ENCODE data around the gene PRKCH.
A peak's percentile ranks its signal among the peaks of the same experiment; 100 is the strongest.

Gene PRKCH

DNA sequence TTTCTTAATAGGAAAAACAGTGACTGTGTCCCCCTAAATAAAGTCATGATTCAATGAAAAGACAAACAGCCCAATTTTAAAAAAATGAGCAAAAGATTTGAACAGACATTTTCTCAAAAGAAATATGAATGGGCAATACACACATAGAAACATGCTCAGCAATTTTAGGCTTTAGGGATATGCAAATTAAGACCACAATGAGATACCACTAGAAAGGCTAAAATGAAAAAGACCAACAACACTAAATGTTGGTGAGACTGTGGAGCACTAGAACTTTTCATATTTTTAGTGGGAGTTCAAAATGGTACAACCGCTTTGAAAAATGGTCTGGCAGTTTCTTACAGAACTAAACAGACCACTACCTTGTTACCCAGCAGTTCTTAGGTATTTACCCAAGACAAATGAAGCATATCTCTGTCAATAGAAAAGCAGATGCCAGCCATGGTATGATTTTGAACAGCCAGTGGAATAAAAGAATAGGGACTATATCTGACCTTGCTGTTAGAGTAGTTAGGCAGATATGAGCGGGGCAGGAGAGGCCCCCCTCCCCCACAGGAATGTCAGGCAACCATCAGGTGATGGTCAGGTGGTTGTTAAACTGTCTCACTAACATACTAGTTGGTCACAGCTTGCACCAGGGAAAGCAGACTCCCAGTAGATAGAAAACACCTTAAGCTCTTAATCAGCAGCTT, 108.8 kb downstream of the PRKCH start:
- no peak for DNase-seq

- no peak for DNase-seq
Measured at GRCh38 chr14:61433169-61433568, 111.8 kb downstream of the PRKCH start.

DNA sequence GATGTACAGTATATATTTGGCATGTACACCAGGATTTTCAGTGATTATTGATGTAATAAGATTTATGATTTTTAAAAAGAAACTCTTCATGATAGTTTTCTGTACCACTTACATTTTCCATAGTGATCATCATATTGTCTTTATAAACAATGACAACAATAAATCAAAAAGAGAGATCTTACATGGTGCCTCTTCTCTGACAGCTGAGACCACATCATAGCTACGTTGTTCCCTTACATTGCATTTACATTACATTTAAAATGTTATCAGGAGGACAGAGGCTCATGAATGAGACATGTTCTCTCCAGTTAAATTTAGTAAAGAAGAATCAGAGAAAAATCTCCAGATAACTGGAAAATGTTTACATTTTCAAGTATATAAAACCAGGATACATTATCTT, 112.4 kb downstream of the PRKCH start:
- no peak for DNase-seq

- DNase-seq: no peak
Measured at GRCh38 chr14:61434311-61434710, 112.9 kb downstream of the PRKCH start.

- no peak for DNase-seq
Measured at GRCh38 chr14:61435563-61436337, 114.4 kb downstream of the PRKCH start.

GRCh38 chr14:61437381-61437780, 116.0 kb downstream of the PRKCH start:
- no peak for DNase-seq

- DNase-seq: no peak
Measured at GRCh38 chr14:61438036-61438435, 116.7 kb downstream of the PRKCH start.

DNA sequence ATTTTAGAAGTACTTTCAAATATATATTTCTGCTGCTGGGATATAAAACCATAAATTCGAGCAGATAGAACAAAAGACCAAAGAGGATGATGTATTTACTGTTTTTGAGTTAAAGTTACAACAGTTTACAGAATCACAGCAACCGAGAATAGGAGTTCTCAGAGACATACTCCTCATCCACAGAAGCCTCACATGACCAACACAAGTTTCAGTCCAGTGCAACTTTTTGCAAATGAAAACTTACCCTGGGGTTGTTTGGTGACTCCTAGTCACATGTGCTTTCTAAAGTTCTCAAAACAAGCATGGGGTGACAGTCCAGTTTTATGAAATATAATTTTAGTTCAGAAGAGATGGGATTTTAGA, 117.1 kb downstream of the PRKCH start:
- no peak for DNase-seq

- DNase-seq: no peak
Measured at GRCh38 chr14:61438860-61439765, 117.7 kb downstream of the PRKCH start.

- no peak for DNase-seq
Measured at GRCh38 chr14:61439779-61440418, 118.5 kb downstream of the PRKCH start.

DNA sequence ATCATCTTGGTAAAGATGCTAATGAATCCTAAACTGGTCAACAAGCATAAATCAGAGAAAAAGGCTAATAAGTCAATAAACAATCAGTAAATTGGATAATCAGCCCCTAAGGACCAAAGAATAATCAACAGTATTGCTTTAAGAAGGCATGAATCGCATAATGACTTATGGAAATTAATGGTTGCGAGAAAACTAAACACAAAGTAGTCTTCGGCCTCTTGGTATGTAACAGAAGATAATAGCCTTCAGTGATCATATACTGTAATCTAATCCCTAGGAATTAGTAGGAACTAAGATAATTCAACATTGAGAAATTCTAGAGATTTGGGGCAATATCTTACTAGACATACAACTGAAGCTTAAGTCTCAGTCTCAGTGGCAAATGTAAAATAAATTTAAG, 122.1 kb downstream of the PRKCH start:
- no peak for DNase-seq

DNA sequence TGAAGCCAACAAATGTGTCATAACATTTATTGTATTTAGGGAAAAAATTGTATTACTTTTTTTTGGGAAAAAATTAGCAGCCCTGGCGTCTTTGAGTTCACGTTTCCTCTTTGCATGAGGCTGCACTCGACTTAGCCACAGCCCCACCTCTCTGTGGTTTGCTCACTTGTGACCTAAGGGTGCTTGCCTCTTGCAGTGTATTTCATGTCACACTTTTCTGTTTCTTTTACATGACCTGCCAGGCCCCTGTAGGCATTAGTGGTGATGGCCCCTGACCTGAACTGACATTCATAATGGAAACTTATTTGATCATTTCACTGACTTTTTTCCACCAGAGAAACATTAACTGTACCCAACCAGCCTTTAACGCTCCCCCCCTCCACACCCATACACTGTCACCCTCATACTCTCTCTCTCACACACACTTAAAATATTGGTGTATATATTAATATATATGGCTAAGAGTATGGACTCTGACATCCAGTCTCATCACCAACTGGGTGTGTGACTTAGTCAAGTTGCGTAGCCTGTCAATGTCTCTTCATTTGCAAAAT, 122.9 kb downstream of the PRKCH start:
- DNase-seq: no peak

GRCh38 chr14:61451491-61451890, 130.1 kb downstream of the PRKCH start:
- DNase-seq: no peak

- no peak for DNase-seq
Measured at GRCh38 chr14:61451891-61452400, 130.6 kb downstream of the PRKCH start.

DNA sequence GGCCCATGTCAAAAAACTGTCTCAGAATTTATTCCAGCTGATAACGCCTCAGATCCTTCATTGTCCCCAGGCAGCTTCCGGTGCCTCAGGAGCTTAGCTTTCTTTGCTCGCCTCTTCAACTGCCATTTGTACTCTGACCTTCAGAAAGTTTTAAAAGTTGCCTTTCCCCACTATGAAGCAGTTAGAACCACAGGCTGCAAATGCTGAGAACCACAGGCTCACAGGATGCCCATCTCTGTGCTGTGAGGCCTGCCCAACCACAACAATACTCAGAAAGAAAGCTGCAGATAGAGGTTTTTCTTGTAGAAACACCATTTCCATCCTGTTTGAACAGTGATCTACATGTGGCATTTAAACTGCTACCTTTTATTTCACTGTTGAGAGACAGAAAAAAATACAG, 131.1 kb downstream of the PRKCH start:
- DNase-seq: no peak

DNA sequence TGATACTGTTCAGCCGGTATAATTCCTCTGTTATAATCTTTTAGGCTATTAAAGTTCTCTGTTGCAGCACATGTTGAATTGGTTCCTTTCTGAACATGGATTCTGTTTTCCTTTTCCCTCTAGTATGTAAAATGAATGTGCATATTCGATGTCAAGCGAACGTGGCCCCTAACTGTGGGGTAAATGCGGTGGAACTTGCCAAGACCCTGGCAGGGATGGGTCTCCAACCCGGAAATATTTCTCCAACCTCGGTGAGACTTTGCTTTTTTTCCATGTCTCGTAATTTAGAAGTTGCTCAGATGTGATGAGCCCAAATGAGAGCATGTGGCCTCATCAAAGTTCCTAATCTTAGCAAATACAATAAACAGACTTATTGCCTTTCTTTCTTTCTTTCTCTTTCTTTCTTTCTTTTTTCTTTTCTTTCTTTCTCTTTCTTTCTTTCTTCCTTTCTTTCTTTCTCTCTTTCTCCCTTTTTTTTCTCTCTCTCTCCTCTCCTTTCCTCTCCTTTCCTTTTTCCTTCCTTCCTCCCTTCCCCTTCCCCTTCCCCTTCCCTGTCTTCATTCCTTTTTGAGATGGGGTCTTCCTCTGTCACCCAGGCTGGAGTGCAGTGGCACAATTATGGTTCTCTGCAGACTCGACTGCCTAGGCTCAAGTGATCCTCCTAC, 131.9 kb downstream of the PRKCH start:
- no peak for DNase-seq

DNA sequence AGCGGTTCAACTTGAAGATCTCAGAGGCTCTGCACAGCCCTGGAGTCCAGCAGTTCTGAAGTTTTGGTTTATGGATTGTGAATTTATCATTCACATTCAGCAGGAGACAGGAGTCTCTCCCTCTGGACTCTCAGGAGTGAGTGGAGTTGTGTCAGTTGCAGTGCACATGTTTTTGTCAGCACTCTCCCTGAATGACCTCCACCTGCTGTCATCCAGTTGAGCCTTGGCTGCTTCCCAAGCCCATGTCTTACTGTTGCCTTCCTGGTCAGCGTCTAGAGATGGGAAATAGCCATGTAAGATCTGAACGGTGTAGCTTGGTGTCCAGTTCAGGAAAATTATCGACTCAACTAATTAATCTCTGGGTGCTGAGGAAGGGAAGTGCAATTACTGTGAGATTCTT, 133.2 kb downstream of the PRKCH start:
- DNase-seq: no peak

- DNase-seq: no peak
Measured at GRCh38 chr14:61455351-61455750, 134.0 kb downstream of the PRKCH start.

DNA sequence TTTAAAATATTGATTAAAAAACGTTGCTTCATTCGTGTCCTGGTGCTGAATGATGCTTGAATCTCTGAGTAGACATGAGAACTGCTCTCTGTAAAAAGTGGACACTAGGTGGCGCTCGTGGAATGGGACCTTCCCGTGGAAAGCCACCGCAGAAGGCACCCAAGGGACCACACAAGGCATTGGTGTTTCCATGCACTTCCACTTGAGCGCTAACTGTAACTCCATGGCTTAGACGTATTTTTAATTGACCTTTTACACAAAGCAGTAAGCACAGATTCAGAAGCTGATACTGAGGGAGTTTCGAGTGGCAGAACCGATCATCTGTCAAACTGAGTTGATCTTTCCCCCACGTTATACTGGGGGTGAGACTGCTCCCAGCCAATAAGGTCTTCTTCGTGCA, 135.3 kb downstream of the PRKCH start:
- peak; percentile 71 to 79 for DNase-seq

DNA sequence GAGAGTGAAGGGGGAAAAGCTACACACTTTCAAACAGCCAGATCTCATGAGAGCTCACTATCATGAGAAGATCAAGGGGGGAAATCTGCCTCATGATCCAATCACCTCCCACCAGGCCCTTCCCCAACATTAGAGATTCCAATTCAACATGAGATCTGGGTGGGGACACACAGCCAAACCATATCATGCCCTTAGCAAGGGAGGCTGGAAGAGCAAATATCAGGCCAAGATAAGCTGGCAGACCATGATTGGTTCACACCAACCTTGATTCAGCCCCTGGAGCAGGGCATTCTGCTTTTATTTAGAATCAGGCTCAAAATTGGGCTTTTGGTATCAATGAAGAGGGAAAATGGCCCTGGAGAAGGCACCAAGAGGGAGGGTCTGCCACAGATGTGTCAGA, 137.4 kb downstream of the PRKCH start:
- no peak for DNase-seq

GRCh38 chr14:61459229-61459628, 137.8 kb downstream of the PRKCH start:
- DNase-seq: no peak

DNA sequence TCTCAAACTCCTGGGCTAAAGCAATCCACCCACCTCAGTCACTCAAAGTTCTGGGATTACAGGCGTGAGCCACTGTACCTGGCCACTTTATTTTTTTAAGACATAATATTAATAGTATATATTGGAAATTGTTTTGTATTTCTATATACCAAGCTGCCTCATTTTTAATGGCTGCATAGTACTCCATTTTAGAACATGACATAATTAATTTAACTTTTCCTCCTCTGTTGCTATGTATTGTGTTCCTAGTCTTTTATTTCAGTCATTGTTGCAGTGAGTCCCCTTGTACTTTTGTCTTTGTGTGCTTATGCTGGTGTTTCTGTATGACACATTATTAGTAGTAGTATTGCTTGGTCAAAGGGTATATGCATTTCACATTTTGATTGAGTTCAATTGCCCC, 138.7 kb downstream of the PRKCH start:
- no peak for DNase-seq
